Adipose tissue (tissue), 3 donors: ENCODE measurements around the gene EID2. TPM values are rescaled to one million over a fixed set of nuclear protein-coding genes. Genes with fewer than 3 reads are reported as not detected.

Experiments
- polyA plus RNA-seq, 3 donors: library from polyadenylated mRNA; stranded (reverse); fragments of 200-250 nt; gene quantifications; one replicate each; pipeline ENCODE4 v1.2.3, GENCODE V29; 2013
- donor health status: healthy with polysubstance abuse.
- donor health status: Bipolar disorder and iron deficiency.
- donor health status: healthy.

Gene EID2
- polyA plus RNA-seq, 3 donors: 5.2 to 11.1 (median 9.2) TPM

Other genes with a start within 250 kb of the EID2 start
- gene IFNL1, start 243.8 kb downstream of the EID2 start, polyA plus RNA-seq: not detected
- gene LRFN1, start 219.3 kb downstream of the EID2 start, polyA plus RNA-seq: 1 to 10 TPM in 1 of 3 donors, under 1 TPM in 2; 0.67 to 1.2 (median 0.98) TPM
- gene GMFG, start 204.1 kb downstream of the EID2 start, polyA plus RNA-seq: 100 to 1,000 TPM in 1 of 3 donors, 10 to 100 TPM in 2; 12.9 to 156 (median 86.3) TPM
- 10 to 100 TPM; 34.3 to 79.0 (median 77.6) TPM for gene SAMD4B, start 197.7 kb downstream of the EID2 start, polyA plus RNA-seq
- 10 to 100 TPM; 21.4 to 36.2 (median 34.2) TPM for gene PAF1, start 149.1 kb downstream of the EID2 start, polyA plus RNA-seq
- 10 to 100 TPM; 16.9 to 32.2 (median 21.8) TPM for gene MED29, start 148.8 kb downstream of the EID2 start, polyA plus RNA-seq
- gene ZFP36, start 133.3 kb downstream of the EID2 start, polyA plus RNA-seq: 1,000 to 10,000 TPM in 2 of 3 donors, 10 to 100 TPM in 1; 80.2 to 1,764 (median 1,356) TPM
- gene PLEKHG2, start 127.5 kb downstream of the EID2 start, polyA plus RNA-seq: 10 to 100 TPM in 2 of 3 donors, 1 to 10 TPM in 1; 3.0 to 38.8 (median 27.2) TPM
- 1,000 to 10,000 TPM; 2,185 to 4,039 (median 3,887) TPM for gene RPS16, start 104.2 kb downstream of the EID2 start, polyA plus RNA-seq
- 100 to 1,000 TPM in 1 of 3 donors, 10 to 100 TPM in 2; 64.7 to 107 (median 71.3) TPM for gene SUPT5H, start 94.6 kb downstream of the EID2 start, polyA plus RNA-seq
- 10 to 100 TPM; 26.8 to 63.0 (median 32.4) TPM for gene TIMM50, start 59.3 kb downstream of the EID2 start, polyA plus RNA-seq
- gene DLL3, start 41.2 kb downstream of the EID2 start, polyA plus RNA-seq: not detected
- gene SELENOV, start 25.0 kb downstream of the EID2 start, polyA plus RNA-seq: not detected
- gene EID2B, start 7.3 kb downstream of the EID2 start, polyA plus RNA-seq: 1 to 10 TPM in 2 of 3 donors, under 1 TPM in 1; 0.98 to 3.5 (median 1.2) TPM
- gene LGALS13, start 62.4 kb upstream of the EID2 start, polyA plus RNA-seq: not detected
- gene LGALS16, start 115.8 kb upstream of the EID2 start, polyA plus RNA-seq: not detected
- not detected for gene LGALS14, start 164.3 kb upstream of the EID2 start, polyA plus RNA-seq
- 1 to 10 TPM in 1 of 3 donors, under 1 TPM in 1, not detected in 1; 0.86 to 2.6 TPM for gene CLC, start 197.9 kb upstream of the EID2 start, polyA plus RNA-seq
- gene LEUTX, start 238.7 kb upstream of the EID2 start, polyA plus RNA-seq: not detected